ENCODE measurements around the gene UBR7.

UBR7 gene

DNA sequence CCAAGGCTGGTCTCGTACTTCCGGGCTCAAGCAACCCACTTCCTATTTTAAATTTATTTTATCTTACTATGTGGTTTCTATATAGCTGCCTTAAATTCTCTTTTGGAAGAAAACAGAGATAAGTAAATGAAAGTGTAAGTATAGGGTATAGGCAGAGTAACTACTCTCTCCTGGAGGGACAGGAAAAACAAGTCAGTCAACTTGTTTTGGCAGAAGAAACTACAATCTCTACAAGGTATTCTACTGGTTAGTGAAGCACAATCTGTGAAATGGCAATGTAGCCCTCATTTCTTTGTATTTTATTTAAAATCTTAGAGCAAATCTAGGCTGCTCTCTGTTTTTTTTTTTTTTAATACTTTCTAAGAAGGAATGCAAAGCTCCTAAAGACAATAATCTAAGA, 55.4 kb downstream of the UBR7 start:
- DNase-seq, result no peak

DNA sequence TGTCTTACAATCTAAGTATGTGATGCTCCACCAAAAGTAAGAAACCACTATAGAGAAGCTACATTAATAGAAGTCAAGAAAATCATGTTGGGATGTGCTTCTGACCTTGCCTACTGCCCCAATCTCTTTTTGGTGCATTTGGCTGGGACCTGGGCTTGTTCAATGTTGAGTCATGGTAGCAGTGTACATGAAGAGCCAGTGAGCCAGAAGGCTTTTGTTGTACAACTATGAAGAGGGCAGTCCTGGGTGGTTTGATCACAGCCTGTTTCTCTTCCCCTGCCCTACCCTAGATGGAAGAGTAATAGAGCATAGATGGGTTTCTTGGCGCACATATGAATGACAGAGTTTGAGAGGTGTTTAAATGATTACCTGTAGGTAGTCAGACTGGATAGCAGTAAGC, 56.4 kb downstream of the UBR7 start:
- DNase-seq, result no peak

DNA sequence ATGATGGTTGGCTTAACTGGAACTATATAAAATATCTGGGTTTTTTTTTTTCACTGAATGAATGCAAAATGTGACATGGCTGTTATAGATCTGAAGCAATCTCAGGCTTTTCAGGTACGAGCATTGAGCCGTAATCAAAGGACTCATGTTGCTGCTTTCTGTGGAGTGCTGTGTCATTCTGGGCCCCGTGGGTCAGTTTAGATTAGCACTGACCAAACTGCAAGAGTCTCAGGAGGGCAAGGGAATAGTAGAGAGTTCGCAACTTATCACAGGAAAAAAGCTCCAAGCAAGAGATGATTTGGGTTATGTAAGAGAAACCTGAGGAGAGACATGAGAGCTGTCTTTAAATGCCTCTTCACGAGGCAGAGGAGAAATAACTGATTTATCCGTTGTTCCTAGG, 59.1 kb downstream of the UBR7 start:
- no peak for DNase-seq

DNA sequence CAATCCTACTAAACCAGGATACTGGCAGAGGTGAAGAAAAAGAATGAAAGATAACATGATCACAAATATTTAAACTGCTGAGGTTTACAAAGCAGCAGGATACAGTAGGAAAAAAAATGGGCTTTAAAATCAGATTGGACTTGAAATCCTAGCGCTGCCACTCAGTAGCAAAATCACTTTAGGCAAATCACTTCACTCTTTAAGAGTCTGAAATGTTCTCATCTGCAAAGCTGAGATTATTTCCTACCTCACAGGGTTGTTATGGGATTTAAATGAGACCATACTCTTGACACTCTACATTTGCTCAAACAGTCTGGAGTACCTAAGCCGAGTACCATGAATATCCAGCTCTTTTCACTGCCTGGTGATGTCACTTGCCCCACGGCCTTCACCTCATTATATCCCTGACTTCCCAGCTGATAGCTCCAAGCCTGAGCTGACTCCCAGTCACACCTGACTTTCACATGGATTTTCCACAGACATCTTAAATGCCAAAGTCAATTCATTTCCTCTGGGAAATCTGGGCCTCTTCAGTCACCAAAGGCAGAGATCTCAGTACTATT, 60.2 kb downstream of the UBR7 start:
- DNase-seq, result no peak

DNA sequence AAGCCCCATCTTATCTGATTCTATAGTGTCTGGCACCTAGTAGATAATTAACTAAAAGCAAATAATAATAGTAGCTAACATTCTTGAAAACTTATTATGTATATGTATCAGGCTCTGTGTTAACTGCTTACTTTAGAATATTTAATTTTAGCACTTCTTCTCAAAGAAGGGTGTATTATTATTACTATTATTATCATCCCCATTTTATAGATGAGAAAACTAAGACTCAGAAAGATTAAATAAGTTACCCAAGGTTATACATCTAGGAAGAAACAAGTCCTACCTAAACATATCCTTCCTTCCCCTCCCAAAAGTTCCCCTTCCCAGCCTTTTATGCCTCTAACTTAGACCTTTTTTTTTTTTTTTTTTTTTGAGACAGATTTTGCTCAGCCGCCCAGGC, 61.4 kb downstream of the UBR7 start:
- no peak for DNase-seq

DNA sequence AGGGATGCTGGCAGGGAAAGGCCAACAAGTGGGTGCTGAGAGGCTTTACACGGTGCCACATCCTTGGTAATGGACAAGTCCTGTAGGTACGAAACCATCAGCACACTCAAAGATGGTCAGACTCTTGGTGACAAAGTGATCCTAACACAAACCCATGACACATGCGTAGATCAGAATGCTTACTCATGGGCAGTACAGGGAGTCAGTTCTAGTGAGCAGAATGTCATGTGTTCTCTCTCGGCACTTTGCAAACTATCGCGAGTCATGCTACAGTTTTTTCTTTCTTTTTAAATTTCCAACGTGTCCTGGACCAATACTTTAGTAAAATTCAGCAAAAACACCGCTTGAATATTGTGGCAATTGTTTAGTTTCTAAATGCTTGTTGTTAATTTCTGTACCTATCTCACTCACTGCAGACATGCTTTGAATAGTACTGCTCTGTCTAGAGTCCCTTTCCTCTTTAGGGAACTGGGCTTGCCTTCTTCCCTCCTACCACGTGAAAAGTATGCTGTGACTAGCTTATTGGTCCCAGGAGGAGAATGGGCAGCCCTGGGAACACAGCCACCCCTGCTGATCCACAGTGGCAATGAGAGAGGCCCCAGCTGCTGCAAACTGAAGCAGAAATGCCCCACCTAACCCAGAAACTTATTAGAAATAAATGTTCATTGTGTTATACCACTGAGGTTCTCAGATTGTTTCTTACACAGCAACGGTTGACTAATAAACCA, 62.4 kb downstream of the UBR7 start:
- no peak for DNase-seq

DNA sequence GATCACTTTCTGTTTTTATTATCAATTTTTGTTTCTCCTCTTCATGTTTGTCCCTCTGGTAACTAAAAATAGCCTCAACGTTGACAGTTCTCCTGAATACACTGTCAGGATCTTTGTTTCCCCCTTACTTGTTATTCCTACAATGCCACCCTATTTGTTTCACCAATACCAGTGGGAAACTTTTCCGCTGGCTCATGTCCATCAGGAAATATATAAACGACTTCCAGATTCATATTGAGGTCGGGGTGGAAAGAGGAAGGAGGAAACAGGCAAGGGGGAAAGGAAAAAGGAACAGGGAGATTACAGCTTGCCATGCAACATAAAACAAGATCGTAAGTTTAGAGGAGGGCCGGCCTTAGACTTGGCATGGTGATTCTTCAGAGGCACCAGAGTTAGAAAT, 64.1 kb downstream of the UBR7 start:
- DNase-seq, result no peak

DNA sequence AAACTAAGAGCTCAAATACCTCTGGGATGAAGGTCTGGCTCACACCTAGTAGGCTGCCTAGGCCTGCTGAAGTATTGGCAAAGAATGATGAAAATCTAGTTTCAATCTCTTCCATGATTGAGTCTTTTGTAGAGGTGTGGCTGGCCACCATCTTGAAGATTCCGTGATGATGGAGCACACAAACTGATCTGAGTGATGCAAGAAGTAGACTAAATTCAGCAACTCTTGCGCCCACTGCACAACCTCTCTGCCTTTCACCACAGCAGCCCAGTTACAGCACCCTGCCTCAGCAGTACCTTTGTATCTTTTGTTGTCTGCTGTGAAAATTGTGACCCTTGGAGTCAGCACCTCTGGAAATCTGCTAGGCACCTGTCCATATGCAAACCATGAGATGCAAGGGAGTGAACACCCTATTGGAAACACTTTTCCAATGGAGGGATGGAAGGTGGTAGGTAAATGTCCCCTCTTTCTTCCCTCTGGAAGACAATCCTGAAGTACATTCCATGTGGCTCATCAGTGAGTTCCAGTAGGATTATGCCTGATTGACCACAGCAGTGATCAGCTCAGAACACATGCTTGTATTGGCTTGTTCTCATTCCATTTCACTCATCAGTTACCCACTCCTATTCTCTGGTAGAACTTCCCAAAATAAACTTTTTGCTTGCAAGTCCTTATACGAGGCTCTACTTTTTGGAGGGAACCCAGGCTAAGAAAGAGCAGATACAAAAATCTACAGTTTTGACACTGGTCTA, 67.2 kb downstream of the UBR7 start:
- DNase-seq, result no peak

DNA sequence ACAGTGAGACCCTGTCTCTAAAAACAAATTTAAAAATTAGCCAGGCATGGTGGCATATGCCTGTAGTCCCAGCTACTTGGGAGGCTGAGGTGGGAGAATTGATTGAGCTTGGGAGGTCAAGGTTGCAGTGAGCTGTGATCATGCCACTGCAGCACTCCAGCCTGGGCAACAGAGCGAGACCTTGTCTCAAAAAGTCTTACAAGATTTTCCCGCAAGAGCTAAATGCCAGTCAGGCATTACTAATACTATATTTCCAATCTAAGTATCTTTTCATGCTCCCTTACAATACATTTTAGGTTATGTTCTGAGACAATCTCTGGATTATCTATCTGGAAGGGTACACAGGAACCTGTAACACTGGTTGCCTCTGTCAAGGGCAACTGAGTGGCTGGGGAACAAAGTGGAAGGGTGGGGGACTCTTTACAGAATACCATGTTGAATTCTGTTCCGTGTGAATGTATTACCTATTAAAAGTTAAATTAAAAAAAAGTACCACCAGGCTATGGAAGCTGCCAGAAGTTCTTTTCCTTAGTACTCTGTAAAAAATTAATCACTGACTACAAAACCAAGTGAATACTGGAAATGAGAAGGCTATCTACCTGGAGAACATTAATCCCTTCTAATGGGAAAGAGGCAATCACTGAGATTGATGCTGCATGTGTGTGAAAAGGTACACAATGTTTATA, 69.1 kb downstream of the UBR7 start:
- no peak for DNase-seq
